GM19193 (cell line): Measurements from ENCODE around the gene NT5C1B.
A peak's percentile ranks its signal among the peaks of the same experiment; 100 is the strongest.

Experiments used
- POLR2A ChIP-seq: IDR thresholded peaks from 4 replicates; pipeline ENCODE4 v1.6.1; 2011; ENCODE audit not compliant: insufficient read depth, insufficient read length; ENCODE audit errors: extremely low read depth

The NT5C1B gene

GRCh38 chr2:18560031-18560796, 29.2 kb downstream of the NT5C1B start, which contains the start of gene RDH14:
TSS of gene RDH14 (minus strand) at chr2:18560653. CDS start at chr2:18560572, 81 bp downstream.
- peak; percentile 81 for TF ChIP-seq POLR2A

- no peak for TF ChIP-seq POLR2A
Observed at GRCh38 chr2:18559531-18560030, 29.8 kb downstream of the NT5C1B start.

GRCh38 chr2:18558458-18558857, 30.9 kb downstream of the NT5C1B start:
- TF ChIP-seq POLR2A, result no peak

- no peak for TF ChIP-seq POLR2A
Observed at GRCh38 chr2:18557121-18557520, 32.2 kb downstream of the NT5C1B start.

GRCh38 chr2:18552351-18553077, 36.9 kb downstream of the NT5C1B start:
- no peak for TF ChIP-seq POLR2A

GRCh38 chr2:18551623-18552022, 37.7 kb downstream of the NT5C1B start:
- no peak for TF ChIP-seq POLR2A

GRCh38 chr2:18551169-18551568, 38.2 kb downstream of the NT5C1B start:
- no peak for TF ChIP-seq POLR2A

GRCh38 chr2:18550433-18550832, 38.9 kb downstream of the NT5C1B start:
- no peak for TF ChIP-seq POLR2A

GRCh38 chr2:18549083-18549482, 40.3 kb downstream of the NT5C1B start:
- TF ChIP-seq POLR2A, result no peak

GRCh38 chr2:18548621-18549020, 40.7 kb downstream of the NT5C1B start:
- no peak for TF ChIP-seq POLR2A

- TF ChIP-seq POLR2A, result no peak
Observed at GRCh38 chr2:18546567-18546966, 42.8 kb downstream of the NT5C1B start.

GRCh38 chr2:18545384-18545783, 44.0 kb downstream of the NT5C1B start:
- no peak for TF ChIP-seq POLR2A

GRCh38 chr2:18544171-18544570, 45.2 kb downstream of the NT5C1B start:
- no peak for TF ChIP-seq POLR2A

GRCh38 chr2:18540872-18541271, 48.5 kb downstream of the NT5C1B start:
- no peak for TF ChIP-seq POLR2A

GRCh38 chr2:18536697-18537096, 52.7 kb downstream of the NT5C1B start:
- no peak for TF ChIP-seq POLR2A

- no peak for TF ChIP-seq POLR2A
Observed at GRCh38 chr2:18536100-18536499, 53.3 kb downstream of the NT5C1B start.
